Measurements from ENCODE around the gene TFB1M. TPM values are rescaled to one million over a fixed set of nuclear protein-coding genes. Genes with fewer than 3 reads are reported as not detected.

TFB1M gene
- total and polyA plus RNA-seq, 9 of the 15 experiments (the other 6 are each of a cell fraction or from before 2014, with no cell fraction given), result 34.6 to 145 (median 40.4) TPM

- TF ChIP-seq DACH1 (IDR thresholded peaks at IDR 0.05; ENCODE audit: partially characterized antibody), result peak; percentile 66
- peak; percentile 84 for TF ChIP-seq CC2D1A (IDR thresholded peaks at IDR 0.05)
- TF ChIP-seq SIX5 (IDR thresholded peaks at IDR 0.05; ENCODE audit: borderline replicate concordance in 1 of 2, insufficient read depth in 1 of 2, low read depth in 1 of 2, low read length in 2 of 2), result no peak
- TF ChIP-seq, protein P1, sequence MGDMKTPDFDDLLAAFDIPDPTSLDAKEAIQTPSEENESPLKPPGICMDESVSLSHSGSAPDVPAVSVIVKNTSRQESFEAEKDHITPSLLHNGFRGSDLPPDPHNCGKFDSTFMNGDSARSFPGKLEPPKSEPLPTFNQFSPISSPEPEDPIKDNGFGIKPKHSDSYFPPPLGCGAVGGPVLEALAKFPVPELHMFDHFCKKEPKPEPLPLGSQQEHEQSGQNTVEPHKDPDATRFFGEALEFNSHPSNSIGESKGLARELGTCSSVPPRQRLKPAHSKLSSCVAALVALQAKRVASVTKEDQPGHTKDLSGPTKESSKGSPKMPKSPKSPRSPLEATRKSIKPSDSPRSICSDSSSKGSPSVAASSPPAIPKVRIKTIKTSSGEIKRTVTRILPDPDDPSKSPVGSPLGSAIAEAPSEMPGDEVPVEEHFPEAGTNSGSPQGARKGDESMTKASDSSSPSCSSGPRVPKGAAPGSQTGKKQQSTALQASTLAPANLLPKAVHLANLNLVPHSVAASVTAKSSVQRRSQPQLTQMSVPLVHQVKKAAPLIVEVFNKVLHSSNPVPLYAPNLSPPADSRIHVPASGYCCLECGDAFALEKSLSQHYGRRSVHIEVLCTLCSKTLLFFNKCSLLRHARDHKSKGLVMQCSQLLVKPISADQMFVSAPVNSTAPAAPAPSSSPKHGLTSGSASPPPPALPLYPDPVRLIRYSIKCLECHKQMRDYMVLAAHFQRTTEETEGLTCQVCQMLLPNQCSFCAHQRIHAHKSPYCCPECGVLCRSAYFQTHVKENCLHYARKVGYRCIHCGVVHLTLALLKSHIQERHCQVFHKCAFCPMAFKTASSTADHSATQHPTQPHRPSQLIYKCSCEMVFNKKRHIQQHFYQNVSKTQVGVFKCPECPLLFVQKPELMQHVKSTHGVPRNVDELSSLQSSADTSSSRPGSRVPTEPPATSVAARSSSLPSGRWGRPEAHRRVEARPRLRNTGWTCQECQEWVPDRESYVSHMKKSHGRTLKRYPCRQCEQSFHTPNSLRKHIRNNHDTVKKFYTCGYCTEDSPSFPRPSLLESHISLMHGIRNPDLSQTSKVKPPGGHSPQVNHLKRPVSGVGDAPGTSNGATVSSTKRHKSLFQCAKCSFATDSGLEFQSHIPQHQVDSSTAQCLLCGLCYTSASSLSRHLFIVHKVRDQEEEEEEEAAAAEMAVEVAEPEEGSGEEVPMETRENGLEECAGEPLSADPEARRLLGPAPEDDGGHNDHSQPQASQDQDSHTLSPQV (IDR thresholded peaks at IDR 0.05), result no peak; the same call in 1 of the 2 replicates
- no peak for TF ChIP-seq RBM39 (optimal IDR thresholded peaks at IDR 0.05; ENCODE audit: low read depth, low read length)
- no peak for TF ChIP-seq ZNF197 (CRISPR knock-in tag; IDR thresholded peaks at IDR 0.05; ENCODE audit: low read depth)
- no peak for TF ChIP-seq ELK1 (CRISPR knock-in tag; IDR thresholded peaks at IDR 0.05)
- TF ChIP-seq SPI1 (IDR thresholded peaks at IDR 0.05; ENCODE audit: borderline replicate concordance, low read depth, low read length), result no peak
- peak; percentile 23; the same call in 1 of the 2 replicates for TF ChIP-seq SP1 (CRISPR knock-in tag; IDR thresholded peaks at IDR 0.05)
- TF ChIP-seq PRMT5 (CRISPR knock-in tag; IDR thresholded peaks at IDR 0.05), result no peak
- TF ChIP-seq, protein P2, sequence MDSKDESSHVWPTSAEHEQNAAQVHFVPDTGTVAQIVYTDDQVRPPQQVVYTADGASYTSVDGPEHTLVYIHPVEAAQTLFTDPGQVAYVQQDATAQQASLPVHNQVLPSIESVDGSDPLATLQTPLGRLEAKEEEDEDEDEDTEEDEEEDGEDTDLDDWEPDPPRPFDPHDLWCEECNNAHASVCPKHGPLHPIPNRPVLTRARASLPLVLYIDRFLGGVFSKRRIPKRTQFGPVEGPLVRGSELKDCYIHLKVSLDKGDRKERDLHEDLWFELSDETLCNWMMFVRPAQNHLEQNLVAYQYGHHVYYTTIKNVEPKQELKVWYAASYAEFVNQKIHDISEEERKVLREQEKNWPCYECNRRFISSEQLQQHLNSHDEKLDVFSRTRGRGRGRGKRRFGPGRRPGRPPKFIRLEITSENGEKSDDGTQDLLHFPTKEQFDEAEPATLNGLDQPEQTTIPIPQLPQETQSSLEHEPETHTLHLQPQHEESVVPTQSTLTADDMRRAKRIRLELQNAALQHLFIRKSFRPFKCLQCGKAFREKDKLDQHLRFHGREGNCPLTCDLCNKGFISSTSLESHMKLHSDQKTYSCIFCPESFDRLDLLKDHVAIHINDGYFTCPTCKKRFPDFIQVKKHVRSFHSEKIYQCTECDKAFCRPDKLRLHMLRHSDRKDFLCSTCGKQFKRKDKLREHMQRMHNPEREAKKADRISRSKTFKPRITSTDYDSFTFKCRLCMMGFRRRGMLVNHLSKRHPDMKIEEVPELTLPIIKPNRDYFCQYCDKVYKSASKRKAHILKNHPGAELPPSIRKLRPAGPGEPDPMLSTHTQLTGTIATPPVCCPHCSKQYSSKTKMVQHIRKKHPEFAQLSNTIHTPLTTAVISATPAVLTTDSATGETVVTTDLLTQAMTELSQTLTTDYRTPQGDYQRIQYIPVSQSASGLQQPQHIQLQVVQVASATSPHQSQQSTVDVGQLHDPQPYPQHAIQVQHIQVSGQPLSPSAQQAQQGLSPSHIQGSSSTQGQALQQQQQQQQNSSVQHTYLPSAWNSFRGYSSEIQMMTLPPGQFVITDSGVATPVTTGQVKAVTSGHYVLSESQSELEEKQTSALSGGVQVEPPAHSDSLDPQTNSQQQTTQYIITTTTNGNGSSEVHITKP (IDR thresholded peaks at IDR 0.05; ENCODE audit: partially characterized antibody), result peak; percentile 16
- peak; percentile 87 for TF ChIP-seq BRD9 (IDR thresholded peaks at IDR 0.05; ENCODE audit: low read depth, partially characterized antibody)
- peak; percentile 71; the same call in 1 of the 2 replicates for TF ChIP-seq PTBP1 (IDR thresholded peaks at IDR 0.05; ENCODE audit: low read depth, low read length)
- TF ChIP-seq EP400 (IDR thresholded peaks at IDR 0.05), result peak; percentile 85
- TF ChIP-seq, protein P3, sequence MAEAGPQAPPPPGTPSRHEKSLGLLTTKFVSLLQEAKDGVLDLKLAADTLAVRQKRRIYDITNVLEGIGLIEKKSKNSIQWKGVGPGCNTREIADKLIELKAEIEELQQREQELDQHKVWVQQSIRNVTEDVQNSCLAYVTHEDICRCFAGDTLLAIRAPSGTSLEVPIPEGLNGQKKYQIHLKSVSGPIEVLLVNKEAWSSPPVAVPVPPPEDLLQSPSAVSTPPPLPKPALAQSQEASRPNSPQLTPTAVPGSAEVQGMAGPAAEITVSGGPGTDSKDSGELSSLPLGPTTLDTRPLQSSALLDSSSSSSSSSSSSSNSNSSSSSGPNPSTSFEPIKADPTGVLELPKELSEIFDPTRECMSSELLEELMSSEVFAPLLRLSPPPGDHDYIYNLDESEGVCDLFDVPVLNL (CRISPR knock-in tag; IDR thresholded peaks at IDR 0.05; ENCODE audit: low read depth), result no peak
- TF ChIP-seq KDM1A (IDR thresholded peaks at IDR 0.05), result peak; percentile 87 to 96
- no peak for TF ChIP-seq ZNF668 (CRISPR knock-in tag; IDR thresholded peaks at IDR 0.05)
- TF ChIP-seq BDP1 (IDR thresholded peaks at IDR 0.05; ENCODE audit: insufficient read depth, insufficient read length), result no peak
Observed at GRCh38 chr6:155314773-155315515, 660 bp upstream of the TFB1M start (continued).
